ENCODE measurements around the gene ATG16L2.

DNA sequence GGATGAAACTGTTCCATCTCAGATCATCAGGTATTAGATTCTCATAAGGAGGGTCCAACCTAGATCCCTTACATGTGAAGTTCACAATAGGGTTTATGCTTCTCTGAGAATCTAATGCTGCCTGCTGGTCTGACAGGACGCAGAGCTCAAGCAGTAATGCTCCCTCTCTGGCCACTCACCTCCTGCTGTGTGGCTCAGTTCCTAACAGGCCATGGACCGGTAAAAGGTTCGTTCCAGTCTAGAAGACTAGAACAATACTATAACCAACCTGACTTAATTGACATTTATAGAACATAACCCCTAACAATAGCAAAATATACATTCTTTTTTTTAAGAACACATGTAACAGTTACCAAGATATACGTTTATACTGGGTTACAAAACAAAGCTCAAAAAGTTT, 45.8 kb downstream of the ATG16L2 start:
- TF ChIP-seq ZNF70 (CRISPR knock-in tag; IDR thresholded peaks at IDR 0.05) (no peak), TCF4 (CRISPR knock-in tag; IDR thresholded peaks at IDR 0.05; ENCODE audit: borderline replicate concordance) (no peak), ARNTL (CRISPR knock-in tag; IDR thresholded peaks at IDR 0.05; ENCODE audit: borderline replicate concordance, low read depth) (no peak), RARB (CRISPR knock-in tag; IDR thresholded peaks at IDR 0.05) (no peak), ISL1 (CRISPR knock-in tag; IDR thresholded peaks at IDR 0.05) (no peak), ZNF565 (CRISPR knock-in tag; conservative IDR thresholded peaks at IDR 0.05; ENCODE audit: low read depth) (no peak), ZNF8 (CRISPR knock-in tag; IDR thresholded peaks at IDR 0.05) (no peak)
- TF ChIP-seq, protein P1, sequence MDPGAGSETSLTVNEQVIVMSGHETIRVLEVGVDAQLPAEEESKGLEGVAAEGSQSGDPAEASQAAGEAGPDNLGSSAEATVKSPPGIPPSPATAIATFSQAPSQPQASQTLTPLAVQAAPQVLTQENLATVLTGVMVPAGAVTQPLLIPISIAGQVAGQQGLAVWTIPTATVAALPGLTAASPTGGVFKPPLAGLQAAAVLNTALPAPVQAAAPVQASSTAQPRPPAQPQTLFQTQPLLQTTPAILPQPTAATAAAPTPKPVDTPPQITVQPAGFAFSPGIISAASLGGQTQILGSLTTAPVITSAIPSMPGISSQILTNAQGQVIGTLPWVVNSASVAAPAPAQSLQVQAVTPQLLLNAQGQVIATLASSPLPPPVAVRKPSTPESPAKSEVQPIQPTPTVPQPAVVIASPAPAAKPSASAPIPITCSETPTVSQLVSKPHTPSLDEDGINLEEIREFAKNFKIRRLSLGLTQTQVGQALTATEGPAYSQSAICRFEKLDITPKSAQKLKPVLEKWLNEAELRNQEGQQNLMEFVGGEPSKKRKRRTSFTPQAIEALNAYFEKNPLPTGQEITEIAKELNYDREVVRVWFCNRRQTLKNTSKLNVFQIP (CRISPR knock-in tag; IDR thresholded peaks at IDR 0.05; ENCODE audit: borderline replicate concordance, low read depth) = no peak
- TF ChIP-seq, protein P2, sequence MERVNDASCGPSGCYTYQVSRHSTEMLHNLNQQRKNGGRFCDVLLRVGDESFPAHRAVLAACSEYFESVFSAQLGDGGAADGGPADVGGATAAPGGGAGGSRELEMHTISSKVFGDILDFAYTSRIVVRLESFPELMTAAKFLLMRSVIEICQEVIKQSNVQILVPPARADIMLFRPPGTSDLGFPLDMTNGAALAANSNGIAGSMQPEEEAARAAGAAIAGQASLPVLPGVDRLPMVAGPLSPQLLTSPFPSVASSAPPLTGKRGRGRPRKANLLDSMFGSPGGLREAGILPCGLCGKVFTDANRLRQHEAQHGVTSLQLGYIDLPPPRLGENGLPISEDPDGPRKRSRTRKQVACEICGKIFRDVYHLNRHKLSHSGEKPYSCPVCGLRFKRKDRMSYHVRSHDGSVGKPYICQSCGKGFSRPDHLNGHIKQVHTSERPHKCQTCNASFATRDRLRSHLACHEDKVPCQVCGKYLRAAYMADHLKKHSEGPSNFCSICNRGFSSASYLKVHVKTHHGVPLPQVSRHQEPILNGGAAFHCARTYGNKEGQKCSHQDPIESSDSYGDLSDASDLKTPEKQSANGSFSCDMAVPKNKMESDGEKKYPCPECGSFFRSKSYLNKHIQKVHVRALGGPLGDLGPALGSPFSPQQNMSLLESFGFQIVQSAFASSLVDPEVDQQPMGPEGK (CRISPR knock-in tag; IDR thresholded peaks at IDR 0.05; ENCODE audit: borderline replicate concordance) = no peak
- TF ChIP-seq, protein P3, sequence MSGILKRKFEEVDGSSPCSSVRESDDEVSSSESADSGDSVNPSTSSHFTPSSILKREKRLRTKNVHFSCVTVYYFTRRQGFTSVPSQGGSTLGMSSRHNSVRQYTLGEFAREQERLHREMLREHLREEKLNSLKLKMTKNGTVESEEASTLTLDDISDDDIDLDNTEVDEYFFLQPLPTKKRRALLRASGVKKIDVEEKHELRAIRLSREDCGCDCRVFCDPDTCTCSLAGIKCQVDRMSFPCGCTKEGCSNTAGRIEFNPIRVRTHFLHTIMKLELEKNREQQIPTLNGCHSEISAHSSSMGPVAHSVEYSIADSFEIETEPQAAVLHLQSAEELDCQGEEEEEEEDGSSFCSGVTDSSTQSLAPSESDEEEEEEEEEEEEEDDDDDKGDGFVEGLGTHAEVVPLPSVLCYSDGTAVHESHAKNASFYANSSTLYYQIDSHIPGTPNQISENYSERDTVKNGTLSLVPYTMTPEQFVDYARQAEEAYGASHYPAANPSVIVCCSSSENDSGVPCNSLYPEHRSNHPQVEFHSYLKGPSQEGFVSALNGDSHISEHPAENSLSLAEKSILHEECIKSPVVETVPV (CRISPR knock-in tag; IDR thresholded peaks at IDR 0.05) = no peak
- TF ChIP-seq, protein P4, sequence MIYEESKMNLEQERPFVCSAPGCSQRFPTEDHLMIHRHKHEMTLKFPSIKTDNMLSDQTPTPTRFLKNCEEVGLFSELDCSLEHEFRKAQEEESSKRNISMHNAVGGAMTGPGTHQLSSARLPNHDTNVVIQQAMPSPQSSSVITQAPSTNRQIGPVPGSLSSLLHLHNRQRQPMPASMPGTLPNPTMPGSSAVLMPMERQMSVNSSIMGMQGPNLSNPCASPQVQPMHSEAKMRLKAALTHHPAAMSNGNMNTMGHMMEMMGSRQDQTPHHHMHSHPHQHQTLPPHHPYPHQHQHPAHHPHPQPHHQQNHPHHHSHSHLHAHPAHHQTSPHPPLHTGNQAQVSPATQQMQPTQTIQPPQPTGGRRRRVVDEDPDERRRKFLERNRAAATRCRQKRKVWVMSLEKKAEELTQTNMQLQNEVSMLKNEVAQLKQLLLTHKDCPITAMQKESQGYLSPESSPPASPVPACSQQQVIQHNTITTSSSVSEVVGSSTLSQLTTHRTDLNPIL (CRISPR knock-in tag; IDR thresholded peaks at IDR 0.05; ENCODE audit: low read depth) = no peak
